Measurements from ENCODE around the gene EDN2.

DNA sequence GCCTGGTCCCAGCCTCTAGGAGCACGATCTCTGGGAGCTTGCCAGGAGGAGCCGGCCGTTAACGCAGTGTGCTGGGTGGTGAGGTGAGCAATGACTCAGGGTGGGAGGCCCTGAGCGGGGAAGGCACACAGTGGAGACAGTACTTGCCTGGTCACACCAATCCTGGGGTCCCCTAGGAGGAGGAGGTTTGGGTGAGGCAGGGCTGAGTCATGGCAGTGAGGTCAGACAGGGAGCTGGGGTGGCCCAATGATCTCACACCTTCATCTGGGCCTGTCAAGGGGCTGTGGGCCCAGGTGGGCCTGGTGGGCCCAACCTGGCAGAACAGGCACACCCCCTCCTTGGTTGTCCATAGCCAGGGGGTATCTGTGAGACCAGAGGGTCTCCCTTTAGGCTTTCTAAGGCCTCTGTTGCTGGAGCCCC lies 8.6 kb upstream of the EDN2 start:
- no peak for TF ChIP-seq CTCF (IDR thresholded peaks at IDR 0.05)
- no peak for TF ChIP-seq POLR2A (IDR thresholded peaks at IDR 0.05)
